A549 treated with AZD2906 at 1 μM for 4 hours (cell line): ENCODE measurements around the gene SLC35F5. TPM values are rescaled to one million over a fixed set of nuclear protein-coding genes. Genes with fewer than 3 reads are reported as not detected.

ENCODE experiments used
- total RNA-seq: library from RNA; stranded (reverse); fragments of 200-300 nt; extraction: Qiagen RNA extraction; gene quantifications from 5 replicates; pipeline ENCODE4 v1.2.3, GENCODE V29; 2022

Gene SLC35F5, protein sequence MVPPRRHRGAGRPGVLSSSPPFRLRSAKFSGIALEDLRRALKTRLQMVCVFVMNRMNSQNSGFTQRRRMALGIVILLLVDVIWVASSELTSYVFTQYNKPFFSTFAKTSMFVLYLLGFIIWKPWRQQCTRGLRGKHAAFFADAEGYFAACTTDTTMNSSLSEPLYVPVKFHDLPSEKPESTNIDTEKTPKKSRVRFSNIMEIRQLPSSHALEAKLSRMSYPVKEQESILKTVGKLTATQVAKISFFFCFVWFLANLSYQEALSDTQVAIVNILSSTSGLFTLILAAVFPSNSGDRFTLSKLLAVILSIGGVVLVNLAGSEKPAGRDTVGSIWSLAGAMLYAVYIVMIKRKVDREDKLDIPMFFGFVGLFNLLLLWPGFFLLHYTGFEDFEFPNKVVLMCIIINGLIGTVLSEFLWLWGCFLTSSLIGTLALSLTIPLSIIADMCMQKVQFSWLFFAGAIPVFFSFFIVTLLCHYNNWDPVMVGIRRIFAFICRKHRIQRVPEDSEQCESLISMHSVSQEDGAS
- 38.5 to 48.2 TPM (median 42.4 TPM) in 5 replicates for total RNA-seq

DNA sequence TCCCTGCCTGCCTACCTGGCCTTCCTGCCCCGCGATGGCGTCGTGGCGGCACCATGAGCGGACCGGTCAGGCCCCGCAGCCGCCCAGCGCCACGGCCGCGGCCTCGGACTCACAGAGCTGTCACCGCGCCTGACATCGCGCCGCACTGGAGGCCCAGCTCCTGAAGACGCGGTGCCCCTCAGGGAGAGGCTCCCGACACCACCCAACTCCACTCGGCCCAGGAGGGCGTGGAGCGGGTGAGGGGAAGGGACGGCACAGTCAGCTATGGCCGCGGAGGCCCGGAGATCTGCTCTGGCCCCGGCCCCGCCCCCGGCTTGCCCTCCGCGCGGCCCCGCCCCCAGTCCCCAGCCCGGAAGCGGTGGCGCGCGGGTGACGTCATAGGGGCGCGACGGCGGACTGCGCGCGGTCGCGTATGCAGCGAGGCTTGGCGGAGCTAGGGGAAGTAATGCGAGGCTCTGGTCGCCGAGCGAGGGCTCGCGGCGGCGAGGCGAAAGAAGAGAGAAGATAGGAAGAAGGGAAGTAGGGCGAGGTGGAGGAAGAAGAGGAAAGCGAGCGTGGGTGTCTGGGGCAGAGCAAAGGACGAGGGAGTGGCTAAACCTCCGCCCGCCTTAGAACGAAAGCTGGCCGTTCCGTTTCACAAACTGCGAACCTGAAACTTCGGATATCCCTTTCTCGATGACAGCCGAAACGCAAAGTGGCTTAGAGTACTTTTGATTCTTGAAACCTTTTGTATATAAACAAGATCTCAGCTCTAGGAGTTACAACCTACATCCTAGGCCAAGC lies at the start of gene SLC35F5:
TSS of gene SLC35F5 (minus strand) at position 288 of the 783 bp plus-strand sequence. CDS start at position 55, 233 bp downstream.

Other genes starting within 250 kb of the SLC35F5 start
- gene RABL2A, start 129.4 kb downstream of the SLC35F5 start, total RNA-seq, result 8.0 to 9.0 TPM (median 8.4 TPM) in 5 replicates
- gene ACTR3, start 133.4 kb upstream of the SLC35F5 start, total RNA-seq, result 207 to 315 TPM (median 234 TPM) in 5 replicates